SKM-1 (cell line): ENCODE data around the gene SLAMF1.
"Not testable (repeated sequence)": the region's sequence is repeated elsewhere in the genome, so short reads cannot be mapped to it uniquely, and the experiment has no call there.

ENCODE experiments used
- DNase-seq: peaks from one replicate; lab custom pipeline; 2025; ENCODE audit not compliant: unreplicated experiment; lab: John Stamatoyannopoulos, UW

The SLAMF1 gene

GRCh38 chr1:160567858-160568682 lies 78.8 kb downstream of the SLAMF1 start:
- no peak for DNase-seq

GRCh38 chr1:160567341-160567740 lies 79.5 kb downstream of the SLAMF1 start:
- no peak for DNase-seq

- DNase-seq = no peak
These were observed 81.3 kb downstream of the SLAMF1 start for GRCh38 chr1:160565564-160565963.

- not testable (repeated sequence) for DNase-seq
These were observed 83.6 kb downstream of the SLAMF1 start for GRCh38 chr1:160563230-160563629.

- DNase-seq = not testable (repeated sequence)
These were observed 84.1 kb downstream of the SLAMF1 start for GRCh38 chr1:160562745-160563144.

- DNase-seq = no peak
These were observed 86.0 kb downstream of the SLAMF1 start for GRCh38 chr1:160560806-160561205.

GRCh38 chr1:160560045-160560705 lies 86.7 kb downstream of the SLAMF1 start:
- DNase-seq = no peak

- DNase-seq = not testable (repeated sequence)
These were observed 87.4 kb downstream of the SLAMF1 start for GRCh38 chr1:160559437-160559836.

GRCh38 chr1:160558660-160559380 lies 88.0 kb downstream of the SLAMF1 start:
- DNase-seq = no peak
